ENCODE measurements around the gene FOXD1. TPM values are rescaled to one million over a fixed set of nuclear protein-coding genes. Genes with fewer than 3 reads are reported as not detected.
A peak's percentile ranks its signal among the peaks of the same experiment; 100 is the strongest.

Gene FOXD1
- total and polyA plus RNA-seq, 9 of the 15 experiments (the other 6 are each of a cell fraction or from before 2014, with no cell fraction given): 0.03 to 0.40 (median 0.10) TPM; not detected in 4

DNA sequence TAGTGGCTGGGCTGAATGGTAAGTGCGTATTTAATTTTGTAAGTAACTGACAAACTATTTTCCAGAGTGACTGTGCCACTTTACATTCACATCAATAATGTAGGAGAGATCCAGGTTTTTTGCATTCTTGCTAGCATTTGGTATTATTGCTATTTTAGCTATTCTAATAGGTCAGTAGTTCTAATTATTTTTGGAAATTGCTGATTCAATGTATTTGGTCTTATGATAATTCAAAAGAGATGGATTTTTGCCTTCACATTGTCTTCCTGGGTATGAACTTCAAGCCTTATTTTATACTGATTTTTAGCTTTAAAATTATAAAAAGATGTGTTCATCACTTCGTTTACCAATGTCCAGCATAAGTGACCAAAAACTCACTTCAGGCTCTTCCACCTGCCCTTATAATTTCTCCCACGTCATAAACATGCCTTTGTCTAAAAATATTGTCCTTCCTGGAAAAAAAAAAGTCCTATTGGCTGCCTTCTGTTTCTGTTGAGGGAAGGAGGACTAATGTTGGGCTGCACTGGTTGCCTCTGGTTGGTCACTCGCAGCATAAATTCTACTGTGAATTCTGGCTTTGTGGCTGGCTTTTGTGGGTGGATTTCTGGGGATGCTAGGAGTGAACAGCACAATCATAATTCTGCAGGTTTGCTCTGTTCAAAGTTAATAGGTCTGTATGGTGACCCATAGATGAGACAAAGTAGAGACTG, 15.2 kb downstream of the FOXD1 start:
- POLR2A ChIA-PET: no interaction called here
- FAIRE-seq (no peak), ATAC-seq (no peak), DNase-seq (ENCODE audit: extremely low read depth in 1 of 4, low spot score in 3 of 4) (no peak)
- H3K4me2 ChIP-seq (ENCODE audit: insufficient read depth, low read length): no peak overlapping the region
- H3K27ac ChIP-seq (ENCODE audit: extremely low read depth, low read depth, low read length): no peak overlapping the region
- intact Hi-C loops (cut with micrococcal nuclease) (no loop called here), in situ Hi-C loops (cut with MboI) (no loop called here)
- BruUV-seq (replicated peaks): no TSS peak
- TF ChIP-seq ZNF316 (IDR thresholded peaks at IDR 0.05) (peak; percentile 72), EP300 (IDR thresholded peaks at IDR 0.05; ENCODE audit: low read length) (no peak), C11orf30 (IDR thresholded peaks at IDR 0.05; ENCODE audit: low read depth) (peak; percentile 44; the same call in 1 of the 2 replicates)
- peaks cover 0 to 14% of the 10 kb centered on the region in 2 experiments; a peak in 2 of 5 replicates for H3K4me1 ChIP-seq (replicated peaks in 1 of 2; ENCODE audit: control insufficient read depth in 2 of 2, insufficient read depth in 2 of 2, low read length in 2 of 2)
- no peaks in the 10 kb centered on the region for H3K36me3 ChIP-seq (ENCODE audit: control insufficient read depth, insufficient read depth, low read length)
- H3K9me1 ChIP-seq (ENCODE audit: control insufficient read depth, insufficient read depth, low read length): no peaks in the 10 kb centered on the region
- H3K79me2 ChIP-seq (ENCODE audit: control insufficient read depth, insufficient read depth, low read length): no peaks in the 10 kb centered on the region
- H3K27me3 ChIP-seq (ENCODE audit: control insufficient read depth in 2 of 2, insufficient read depth in 2 of 2, low read length in 2 of 2): peaks cover 24 to 25% of the 10 kb centered on the region in 2 experiments; a peak in 4 of 5 replicates
- no peak overlapping the region for H3K4me3 ChIP-seq
- 0% methylated on average over 4 of the region's 4 CpGs for WGBS (ENCODE audit: insufficient coverage, low coverage, missing lambda C conversion rate)
- H4K20me1 ChIP-seq (replicated peaks; ENCODE audit: control insufficient read depth, insufficient read depth, low read length): no peaks in the 10 kb centered on the region; the same call in 1 of the 2 replicates
- CTCF ChIA-PET (ENCODE audit: low intra/inter-chr PET ratio): no interaction called here
- H3K9me3 ChIP-seq (replicated peaks; ENCODE audit: control insufficient read depth, insufficient read depth, low read depth, low read length): no peaks in the 10 kb centered on the region
- H2AFZ ChIP-seq (ENCODE audit: low read depth, low read length): no peak overlapping the region
- no peak overlapping the region for H3K9ac ChIP-seq (ENCODE audit: insufficient read depth in 1 of 2, low read depth in 2 of 2, low read length in 2 of 2)

DNA sequence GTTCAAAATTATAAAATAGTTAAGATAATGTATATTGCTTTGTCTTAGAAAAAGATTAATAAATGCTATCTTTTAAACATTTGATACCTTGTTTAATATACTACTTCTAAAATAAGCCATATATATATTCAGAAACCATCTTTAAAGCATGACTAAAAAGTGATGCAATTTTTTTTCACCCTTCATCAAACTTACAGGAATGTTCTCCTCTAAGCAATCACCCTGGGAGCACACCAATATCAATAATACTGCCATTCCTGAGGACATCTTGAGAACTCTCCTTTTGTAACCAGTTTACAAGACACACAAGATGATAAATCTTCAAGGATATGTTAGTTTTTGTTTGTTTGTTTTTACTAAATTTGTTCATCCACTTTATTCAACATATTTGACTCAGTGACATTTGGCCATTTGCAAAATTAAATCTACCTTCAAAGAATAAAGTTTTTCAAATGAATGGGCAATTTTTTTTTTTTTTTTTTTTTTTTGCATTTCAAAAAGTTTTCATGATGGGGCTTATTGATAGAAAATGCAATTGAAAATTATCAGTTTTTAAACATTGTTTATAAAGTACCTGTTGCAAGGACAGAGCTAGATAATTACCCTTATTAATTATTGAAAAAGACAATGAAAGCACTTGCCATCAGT, 17.2 kb downstream of the FOXD1 start:
- no peak overlapping the region for H3K4me3 ChIP-seq
- no peak overlapping the region for H3K9ac ChIP-seq (ENCODE audit: insufficient read depth in 1 of 2, low read depth in 2 of 2, low read length in 2 of 2)
- no peaks in the 10 kb centered on the region for H3K9me1 ChIP-seq (ENCODE audit: control insufficient read depth, insufficient read depth, low read length)
- in situ Hi-C loops (cut with MboI) (no loop called here), intact Hi-C loops (cut with micrococcal nuclease) (no loop called here)
- no peaks in the 10 kb centered on the region for H3K79me2 ChIP-seq (ENCODE audit: control insufficient read depth, insufficient read depth, low read length)
- peaks cover 0 to under 1% of the 10 kb centered on the region in 2 experiments; a peak in 1 of 5 replicates for H3K4me1 ChIP-seq (replicated peaks in 1 of 2; ENCODE audit: control insufficient read depth in 2 of 2, insufficient read depth in 2 of 2, low read length in 2 of 2)
- no TSS peak for BruUV-seq (replicated peaks)
- ATAC-seq (no peak), FAIRE-seq (no peak), DNase-seq (ENCODE audit: extremely low read depth in 1 of 4, low spot score in 3 of 4) (no peak)
- H3K9me3 ChIP-seq (replicated peaks; ENCODE audit: control insufficient read depth, insufficient read depth, low read depth, low read length): no peaks in the 10 kb centered on the region
- CTCF ChIA-PET (ENCODE audit: low intra/inter-chr PET ratio): no interaction called here
- H3K36me3 ChIP-seq (ENCODE audit: control insufficient read depth, insufficient read depth, low read length): no peaks in the 10 kb centered on the region
- POLR2A ChIA-PET: no interaction called here
- H2AFZ ChIP-seq (ENCODE audit: low read depth, low read length): no peak overlapping the region
- peaks cover 9 to 10% of the 10 kb centered on the region in 2 experiments; a peak in 4 of 5 replicates for H3K27me3 ChIP-seq (ENCODE audit: control insufficient read depth in 2 of 2, insufficient read depth in 2 of 2, low read length in 2 of 2)
- TF ChIP-seq CEBPG (CRISPR knock-in tag; IDR thresholded peaks at IDR 0.05) (no peak), CEBPG (tag; conservative IDR thresholded peaks at IDR 0.05 in 1 of 2, IDR thresholded peaks at IDR 0.05 in 1 of 2) (0 out of 4 replicates have a peak, but pooled peaks have one; percentile 11 to 15), RUNX1 (IDR thresholded peaks at IDR 0.05; ENCODE audit: low read depth) (no peak)
- H3K4me2 ChIP-seq (ENCODE audit: insufficient read depth, low read length): no peak overlapping the region
- H3K27ac ChIP-seq (ENCODE audit: extremely low read depth, low read depth, low read length): no peak overlapping the region
- no peaks in the 10 kb centered on the region; the same call in 1 of the 2 replicates for H4K20me1 ChIP-seq (replicated peaks; ENCODE audit: control insufficient read depth, insufficient read depth, low read length)

Measured in K562 (cell line).